HG02610 (cell line): ENCODE measurements around the gene PRKACG.
"Not testable (repeated sequence)": the region's sequence is repeated elsewhere in the genome, so short reads cannot be mapped to it uniquely, and the experiment has no call there.

ENCODE experiments used
- ATAC-seq: cut with Tn5 transposase; IDR thresholded peaks from one replicate; pipeline ENCODE4 v1.9.1; 2021; ENCODE audit warnings: mild to moderate bottlenecking, moderate library complexity; ENCODE audit not compliant: unreplicated experiment

Gene PRKACG

GRCh38 chr9:69014013-69014412 lies at the start of gene PRKACG:
Gene PRKACG (minus strand): TSS chr9:69014113. CDS start chr9:69014092, 21 bp downstream.
- ATAC-seq: no peak

- ATAC-seq: no peak
Measured at GRCh38 chr9:69062195-69062594, 48.3 kb upstream of the PRKACG start.

- ATAC-seq: no peak
Measured at GRCh38 chr9:69060766-69061165, 46.9 kb upstream of the PRKACG start.

GRCh38 chr9:69058101-69058500 lies 44.2 kb upstream of the PRKACG start:
- no peak for ATAC-seq

GRCh38 chr9:69056191-69056815 lies 42.4 kb upstream of the PRKACG start:
- ATAC-seq: no peak

GRCh38 chr9:69054989-69055388 lies 41.1 kb upstream of the PRKACG start:
- ATAC-seq: no peak

- not testable (repeated sequence) for ATAC-seq
Measured at GRCh38 chr9:69050936-69051335, 37.0 kb upstream of the PRKACG start.

- ATAC-seq: no peak
Measured at GRCh38 chr9:69049094-69049493, 35.2 kb upstream of the PRKACG start.

- ATAC-seq: no peak
Measured at GRCh38 chr9:69047371-69047770, 33.5 kb upstream of the PRKACG start.

- ATAC-seq: no peak
Measured at GRCh38 chr9:69046723-69047122, 32.8 kb upstream of the PRKACG start.

- ATAC-seq: no peak
Measured at GRCh38 chr9:69045821-69046220, 31.9 kb upstream of the PRKACG start.

GRCh38 chr9:69044240-69045219 lies 30.6 kb upstream of the PRKACG start:
- no peak for ATAC-seq

GRCh38 chr9:69040646-69041045 lies 26.7 kb upstream of the PRKACG start:
- no peak for ATAC-seq

- no peak for ATAC-seq
Measured at GRCh38 chr9:69036799-69037198, 22.9 kb upstream of the PRKACG start.

GRCh38 chr9:69036309-69036708 lies 22.4 kb upstream of the PRKACG start:
- no peak for ATAC-seq

GRCh38 chr9:69035438-69036308 lies 21.8 kb upstream of the PRKACG start, which contains the start of gene FXN:
Gene FXN (plus strand): TSS chr9:69035752. CDS start chr9:69035783, 31 bp downstream.
- peak; percentile 95 for ATAC-seq

GRCh38 chr9:69034071-69034470 lies 20.2 kb upstream of the PRKACG start:
- ATAC-seq: no peak

- ATAC-seq: no peak
Measured at GRCh38 chr9:69030851-69031645, 17.1 kb upstream of the PRKACG start.

- ATAC-seq: no peak
Measured at GRCh38 chr9:69029535-69029934, 15.6 kb upstream of the PRKACG start.

GRCh38 chr9:69028754-69029153 lies 14.8 kb upstream of the PRKACG start:
- ATAC-seq: no peak
